Jurkat, Clone E6-1 (cell line): Measurements from ENCODE around the gene MRTFA.
"Not testable (repeated sequence)": the region's sequence is repeated elsewhere in the genome, so short reads cannot be mapped to it uniquely, and the experiment has no call there.

Experiments used
- DNase-seq: peaks from one replicate; pipeline ENCODE4 v3.0.0-alpha.2; 2011; ENCODE audit warnings: low read depth, low spot score
- H3K4me3 ChIP-seq: 2 replicates; pipeline ENCODE4 v1.5.1; 2011; ENCODE audit warnings: mild to moderate bottlenecking, low read length, control low read depth, moderate library complexity

MRTFA gene

GRCh38 chr22:40534379-40535188 lies 101.9 kb downstream of the MRTFA start:
- no peak for DNase-seq

GRCh38 chr22:40533712-40534378 lies 102.7 kb downstream of the MRTFA start:
- H3K4me3 ChIP-seq = peak overlapping the region; percentile 50
- peak; percentile 96 for DNase-seq

More at GRCh38 chr22:40534379-40535188, 101.9 kb downstream of the MRTFA start:
- peak overlapping the region; percentile 50 for H3K4me3 ChIP-seq

GRCh38 chr22:40531951-40532900 lies 104.3 kb downstream of the MRTFA start:
- no peak for DNase-seq
- no peak overlapping the region; the same call in 1 of the 2 replicates for H3K4me3 ChIP-seq

- H3K4me3 ChIP-seq, DNase-seq: not testable (repeated sequence)
These were observed 106.1 kb downstream of the MRTFA start for GRCh38 chr22:40530391-40530790.

GRCh38 chr22:40529821-40530220 lies 106.7 kb downstream of the MRTFA start:
- DNase-seq = no peak
- H3K4me3 ChIP-seq = no peak overlapping the region

- no peak for DNase-seq
- no peak overlapping the region for H3K4me3 ChIP-seq
These were observed 109.6 kb downstream of the MRTFA start for GRCh38 chr22:40526960-40527359.

GRCh38 chr22:40525250-40525884 lies 111.2 kb downstream of the MRTFA start:
- H3K4me3 ChIP-seq = no peak overlapping the region
- DNase-seq = peak; percentile 64

GRCh38 chr22:40524392-40525249 lies 111.9 kb downstream of the MRTFA start:
- DNase-seq = no peak
- H3K4me3 ChIP-seq = no peak overlapping the region

GRCh38 chr22:40522141-40522540 lies 114.4 kb downstream of the MRTFA start:
- DNase-seq = no peak

GRCh38 chr22:40521046-40521445 lies 115.5 kb downstream of the MRTFA start:
- H3K4me3 ChIP-seq = no peak overlapping the region
- DNase-seq = no peak

More at GRCh38 chr22:40522141-40522540, 114.4 kb downstream of the MRTFA start:
- no peak overlapping the region for H3K4me3 ChIP-seq

GRCh38 chr22:40520562-40520961 lies 116.0 kb downstream of the MRTFA start:
- H3K4me3 ChIP-seq = no peak overlapping the region
- DNase-seq = no peak

- DNase-seq = no peak
- no peak overlapping the region for H3K4me3 ChIP-seq
These were observed 116.6 kb downstream of the MRTFA start for GRCh38 chr22:40519948-40520331.

- DNase-seq = no peak
- no peak overlapping the region for H3K4me3 ChIP-seq
These were observed 117.1 kb downstream of the MRTFA start for GRCh38 chr22:40519284-40519947.

GRCh38 chr22:40518840-40519239 lies 117.7 kb downstream of the MRTFA start:
- H3K4me3 ChIP-seq = no peak overlapping the region

GRCh38 chr22:40517631-40518030 lies 118.9 kb downstream of the MRTFA start:
- H3K4me3 ChIP-seq = no peak overlapping the region
- no peak for DNase-seq

More at GRCh38 chr22:40518840-40519239, 117.7 kb downstream of the MRTFA start:
- no peak for DNase-seq

GRCh38 chr22:40516416-40516815 lies 120.1 kb downstream of the MRTFA start:
- no peak for DNase-seq
- H3K4me3 ChIP-seq = no peak overlapping the region

- no peak for DNase-seq
- H3K4me3 ChIP-seq = no peak overlapping the region
These were observed 123.9 kb downstream of the MRTFA start for GRCh38 chr22:40512426-40513136.
